CD4-positive, alpha-beta T cell treated with Interleukin-21 for 1 hour (primary cell): ENCODE measurements around the gene PHOX2B.

ENCODE experiments used
- DNase-seq: peaks from one replicate; pipeline ENCODE4 v3.0.0-alpha.2; 2020

The PHOX2B gene

DNA sequence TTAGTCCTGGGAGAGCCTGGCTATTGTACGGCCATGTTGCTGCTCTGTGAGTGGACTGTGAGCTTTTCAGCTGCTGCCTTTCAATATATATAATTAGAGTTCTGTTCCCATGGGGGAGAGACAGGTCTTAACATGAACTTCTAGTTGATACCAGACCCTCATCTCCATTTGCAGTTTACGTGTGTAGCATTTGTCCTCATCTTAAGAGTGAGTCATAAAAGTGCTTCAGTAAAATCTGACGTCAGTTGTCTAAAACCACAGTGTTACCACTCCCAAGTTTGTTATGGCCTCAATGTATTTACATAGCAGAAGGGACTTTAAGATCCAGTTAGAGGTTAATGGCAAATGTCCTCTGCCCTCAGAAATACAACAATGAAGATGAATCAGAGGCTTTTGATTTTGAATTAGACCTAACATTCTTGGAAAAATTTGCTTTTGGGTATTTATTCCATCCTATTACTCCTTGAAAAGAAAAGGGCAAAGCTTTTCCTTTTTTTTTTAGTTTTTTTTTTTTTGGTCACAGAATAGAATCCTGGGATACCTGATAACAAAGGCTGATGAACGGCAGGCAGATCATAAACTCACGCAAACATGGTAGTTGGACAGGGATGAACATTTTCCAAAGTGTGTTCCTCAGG is 38.6 kb downstream of the PHOX2B start:
- DNase-seq = no peak

DNA sequence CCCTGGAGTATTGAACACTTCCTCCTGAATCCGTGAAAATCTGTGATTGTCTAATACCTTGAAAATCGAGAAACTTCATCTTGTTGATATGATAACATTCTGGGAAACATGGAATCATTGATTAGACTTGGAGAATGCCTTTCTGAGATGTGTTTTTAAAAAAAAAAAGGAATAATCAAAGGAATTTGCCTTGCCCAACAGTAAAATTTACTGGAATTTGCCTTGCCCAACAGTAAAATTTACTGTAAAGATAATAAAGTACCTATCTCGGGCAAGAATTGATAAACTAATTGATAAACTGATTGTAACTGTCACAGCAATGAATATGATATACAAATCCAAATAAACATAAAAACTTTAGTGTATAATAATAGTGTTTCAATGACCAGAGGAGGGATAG is 44.7 kb downstream of the PHOX2B start:
- no peak for DNase-seq

DNA sequence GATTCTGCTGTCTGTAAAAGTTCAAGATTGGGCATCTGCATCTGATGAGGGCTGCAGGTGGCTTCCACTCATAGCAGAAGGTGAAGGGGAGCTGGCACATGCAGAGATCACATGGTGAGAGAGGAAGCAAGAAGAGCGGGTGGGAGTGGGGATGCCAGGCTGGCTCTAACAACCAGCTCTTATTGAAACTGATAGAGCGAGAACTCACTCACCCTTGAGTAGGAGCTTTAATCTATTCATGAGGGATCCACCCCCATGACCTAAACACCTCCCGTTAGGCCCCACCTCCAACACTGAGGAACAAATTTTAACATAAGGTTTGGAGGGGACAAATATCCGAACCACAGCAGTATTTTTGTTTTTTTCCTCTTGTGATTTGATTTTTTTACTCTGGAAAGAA is 45.8 kb downstream of the PHOX2B start:
- no peak for DNase-seq

DNA sequence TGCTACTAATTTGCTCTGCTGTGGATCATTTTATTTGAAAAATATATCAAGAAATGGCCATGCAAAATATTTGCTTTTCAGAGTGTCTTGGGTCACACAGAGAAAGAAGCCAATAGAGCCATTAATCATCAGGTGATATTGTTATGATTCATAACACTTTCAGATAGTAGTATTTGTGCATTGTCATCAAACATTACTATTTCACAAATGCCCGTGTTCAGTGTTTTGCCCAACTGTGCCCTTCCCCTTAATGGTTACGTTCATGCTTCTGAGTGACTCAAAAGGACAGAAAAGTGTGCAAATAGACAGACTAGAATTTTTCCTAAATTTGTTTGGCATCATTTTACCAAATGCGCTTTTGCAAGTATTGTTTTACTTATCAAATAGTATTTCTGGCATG is 46.5 kb downstream of the PHOX2B start:
- no peak for DNase-seq

DNA sequence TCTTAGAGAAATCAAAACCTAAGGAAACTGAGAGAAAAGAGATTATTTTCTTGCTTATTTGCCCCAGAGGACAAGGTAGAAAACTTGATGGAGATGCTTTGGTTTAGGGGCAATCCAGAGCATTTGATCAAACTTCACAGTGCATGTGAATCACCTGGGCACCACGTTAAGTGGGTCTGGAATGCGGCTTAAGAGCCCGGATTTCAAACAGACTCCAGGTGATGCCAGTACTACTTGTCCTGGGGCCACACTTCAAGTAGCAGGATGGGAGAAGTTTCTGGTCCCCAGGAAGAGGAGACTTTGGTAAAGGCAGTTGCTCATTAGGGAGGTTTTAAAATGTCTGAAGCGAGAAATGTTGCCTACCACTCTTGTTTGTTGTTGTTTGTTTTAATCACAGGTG is 51.8 kb downstream of the PHOX2B start:
- DNase-seq = no peak

DNA sequence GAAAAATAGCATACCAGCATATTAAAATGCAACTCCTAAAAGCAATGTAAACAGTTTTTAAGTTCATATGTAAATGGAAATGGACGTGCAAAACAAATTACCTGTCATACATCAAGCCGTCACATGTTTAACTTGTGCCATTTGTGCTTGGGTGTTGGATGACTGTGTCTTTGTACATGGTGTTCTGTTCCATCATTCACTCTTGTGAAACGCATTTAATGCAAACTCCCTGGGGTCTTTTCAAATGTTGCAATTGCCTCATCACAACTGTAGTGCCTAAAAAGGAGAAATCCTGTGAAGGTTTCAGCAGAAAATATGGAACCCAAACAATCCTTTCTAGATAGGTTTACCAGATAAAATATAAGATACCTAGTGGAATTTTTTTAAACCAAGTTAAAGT is 52.4 kb downstream of the PHOX2B start:
- no peak for DNase-seq
